C4-2B (cell line): ENCODE results near the gene CCS.
"Not testable (repeated sequence)": the region's sequence is repeated elsewhere in the genome, so short reads cannot be mapped to it uniquely, and the experiment has no call there.

Experiments used
- CTCF ChIP-seq: fragments of 450-650 bp; conservative IDR thresholded peaks from 2 replicates; pipeline ENCODE4 v1.5.1; 2017; ENCODE audit warnings: mild to moderate bottlenecking
- ZFX ChIP-seq: fragments of 450-650 bp; IDR thresholded peaks from 2 replicates; pipeline ENCODE4 v1.6.1; 2017

- TF ChIP-seq CTCF, ZFX: not testable (repeated sequence)
Measured at GRCh38 chr11:66544952-66545351, 48.0 kb upstream of the CCS start.
